WI38 (cell line): ENCODE measurements around the gene NKD1.

Experiments used
- H3K4me3 ChIP-seq: 2 replicates; pipeline ENCODE4 v1.5.1; 2011; ENCODE audit warnings: low read depth, mild to moderate bottlenecking, control low read depth, low read length
- TF ChIP-seq, protein P1 (sequence below): IDR thresholded peaks from 2 replicates; pipeline ENCODE4 v1.5.1; 2012; ENCODE audit warnings: low read depth, mild to moderate bottlenecking, control low read depth, low read length

Gene NKD1

DNA sequence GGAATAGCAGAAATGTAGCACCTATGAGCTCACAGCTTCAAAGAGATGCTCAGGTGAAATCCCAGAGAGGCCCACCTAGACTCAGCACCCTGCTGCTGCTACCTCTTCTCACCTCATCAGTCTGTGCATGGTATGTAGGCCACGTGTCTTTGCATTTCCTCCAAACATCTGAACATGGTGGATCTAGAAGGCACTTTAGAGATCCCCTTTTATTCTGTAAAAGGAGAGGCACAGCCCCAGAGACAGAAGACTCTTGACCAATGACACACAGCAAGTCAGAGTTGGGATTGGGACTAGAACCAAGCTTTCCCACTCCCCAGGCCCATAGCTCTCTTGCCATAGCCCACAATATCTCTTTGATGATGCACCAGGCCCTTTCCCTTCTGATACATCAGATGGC, 19.4 kb upstream of the NKD1 start:
- H3K4me3 ChIP-seq, result no peak overlapping the region
- TF ChIP-seq, protein P1, sequence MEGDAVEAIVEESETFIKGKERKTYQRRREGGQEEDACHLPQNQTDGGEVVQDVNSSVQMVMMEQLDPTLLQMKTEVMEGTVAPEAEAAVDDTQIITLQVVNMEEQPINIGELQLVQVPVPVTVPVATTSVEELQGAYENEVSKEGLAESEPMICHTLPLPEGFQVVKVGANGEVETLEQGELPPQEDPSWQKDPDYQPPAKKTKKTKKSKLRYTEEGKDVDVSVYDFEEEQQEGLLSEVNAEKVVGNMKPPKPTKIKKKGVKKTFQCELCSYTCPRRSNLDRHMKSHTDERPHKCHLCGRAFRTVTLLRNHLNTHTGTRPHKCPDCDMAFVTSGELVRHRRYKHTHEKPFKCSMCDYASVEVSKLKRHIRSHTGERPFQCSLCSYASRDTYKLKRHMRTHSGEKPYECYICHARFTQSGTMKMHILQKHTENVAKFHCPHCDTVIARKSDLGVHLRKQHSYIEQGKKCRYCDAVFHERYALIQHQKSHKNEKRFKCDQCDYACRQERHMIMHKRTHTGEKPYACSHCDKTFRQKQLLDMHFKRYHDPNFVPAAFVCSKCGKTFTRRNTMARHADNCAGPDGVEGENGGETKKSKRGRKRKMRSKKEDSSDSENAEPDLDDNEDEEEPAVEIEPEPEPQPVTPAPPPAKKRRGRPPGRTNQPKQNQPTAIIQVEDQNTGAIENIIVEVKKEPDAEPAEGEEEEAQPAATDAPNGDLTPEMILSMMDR, result no peak

DNA sequence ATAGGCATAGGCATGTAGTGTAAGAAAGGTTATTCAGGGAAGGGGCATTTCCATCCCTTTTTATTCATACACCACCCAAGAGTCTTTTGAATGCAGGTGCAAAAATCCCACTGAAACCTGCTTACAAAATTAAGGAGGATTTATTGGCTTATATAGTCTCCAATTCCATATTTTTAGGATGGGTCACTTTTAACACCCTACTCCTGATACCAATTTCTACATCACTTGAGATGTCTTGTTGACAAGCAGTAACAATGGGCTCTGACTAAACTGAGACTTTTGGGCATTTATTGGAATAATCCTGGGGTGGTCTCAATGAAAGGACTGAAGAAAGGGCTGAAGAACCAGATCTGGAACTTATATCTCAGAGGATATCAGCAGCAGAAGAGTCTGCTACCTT, 18.9 kb upstream of the NKD1 start:
- no peak overlapping the region for H3K4me3 ChIP-seq
- TF ChIP-seq, protein P1, result no peak

DNA sequence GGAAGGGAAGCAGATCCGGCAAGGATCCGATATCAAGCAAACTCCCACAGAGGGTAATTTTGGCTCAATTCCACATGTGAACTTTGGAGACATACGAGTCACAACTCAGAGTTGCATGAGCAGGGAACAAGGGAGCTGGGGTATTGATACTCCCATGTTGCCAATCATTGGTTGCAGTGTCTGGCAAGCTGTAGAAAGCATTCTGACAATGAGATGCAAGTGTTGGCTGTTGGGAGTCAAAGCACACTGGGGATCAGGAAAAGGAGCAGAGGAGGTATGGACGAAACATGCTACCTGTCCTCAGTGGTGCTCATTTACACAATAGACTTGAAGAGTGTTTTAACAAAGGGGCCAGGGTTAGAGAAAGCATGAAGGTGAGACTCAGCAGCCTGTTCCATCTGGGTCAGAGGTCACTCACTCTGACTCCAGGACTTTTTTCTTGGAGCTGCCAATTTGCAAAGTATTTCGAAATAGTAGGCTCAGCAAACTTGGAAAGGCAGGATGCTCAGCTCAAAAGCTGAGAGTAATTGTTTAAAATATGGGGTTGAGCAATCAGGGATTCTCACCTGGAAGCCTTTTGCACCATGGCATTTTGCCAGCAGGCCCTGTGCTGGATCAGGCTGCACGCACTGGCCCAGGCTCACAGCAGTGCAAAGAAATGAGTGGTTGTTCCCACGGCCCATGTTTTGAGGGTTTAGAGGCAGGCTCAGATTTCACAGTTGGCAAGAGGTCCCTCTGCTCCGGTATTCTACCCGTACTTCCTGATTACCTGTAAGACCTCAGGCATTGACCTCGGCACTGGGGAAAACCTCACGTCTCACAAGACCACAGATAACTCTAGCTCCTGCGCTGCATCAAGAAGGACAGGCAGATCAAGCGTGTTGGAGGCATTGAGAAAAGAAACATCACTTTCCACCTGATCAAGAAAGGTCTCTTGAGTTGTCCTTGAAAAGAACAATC, 17.6 kb upstream of the NKD1 start:
- TF ChIP-seq, protein P1, result no peak
- no peak overlapping the region for H3K4me3 ChIP-seq

DNA sequence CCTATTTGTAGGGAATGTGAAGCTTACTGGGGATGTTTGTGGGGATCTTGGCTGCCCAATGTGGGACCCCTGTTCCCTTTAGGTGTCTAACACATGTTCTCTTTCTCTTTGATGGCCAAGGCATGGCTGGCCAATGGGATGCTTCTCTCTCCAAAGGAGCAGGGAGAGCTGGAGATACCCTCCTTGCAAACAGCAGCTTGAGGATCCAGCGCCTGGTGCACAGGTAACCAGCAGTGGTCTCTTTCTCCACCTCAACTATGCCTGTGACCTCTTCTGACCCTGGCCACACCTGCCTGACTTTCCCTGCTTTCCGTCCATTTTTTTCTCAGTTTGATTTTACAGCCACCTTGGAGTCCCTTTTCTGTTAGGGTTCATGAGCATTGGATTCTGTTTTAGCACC, 16.8 kb upstream of the NKD1 start:
- no peak overlapping the region for H3K4me3 ChIP-seq
- TF ChIP-seq, protein P1, result no peak

DNA sequence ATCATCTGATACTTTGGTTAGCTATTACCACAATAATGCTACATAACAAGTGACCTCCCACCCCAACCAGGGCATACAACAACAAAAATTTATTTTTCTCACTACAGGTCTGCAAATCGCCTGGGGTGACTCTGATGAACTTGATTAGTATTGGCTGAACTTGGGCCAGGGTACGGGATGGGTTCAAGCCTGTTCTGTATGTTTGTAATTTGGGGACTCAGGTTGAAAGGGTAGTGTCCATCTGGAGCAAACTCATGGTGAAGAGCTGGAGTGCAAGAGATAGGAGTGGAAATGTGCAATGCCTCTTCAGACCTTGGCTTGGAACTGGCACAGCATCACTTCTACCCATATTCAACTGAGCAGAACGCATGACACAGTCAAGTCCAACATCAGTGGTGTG, 16.3 kb upstream of the NKD1 start:
- TF ChIP-seq, protein P1, result no peak
- H3K4me3 ChIP-seq, result no peak overlapping the region

DNA sequence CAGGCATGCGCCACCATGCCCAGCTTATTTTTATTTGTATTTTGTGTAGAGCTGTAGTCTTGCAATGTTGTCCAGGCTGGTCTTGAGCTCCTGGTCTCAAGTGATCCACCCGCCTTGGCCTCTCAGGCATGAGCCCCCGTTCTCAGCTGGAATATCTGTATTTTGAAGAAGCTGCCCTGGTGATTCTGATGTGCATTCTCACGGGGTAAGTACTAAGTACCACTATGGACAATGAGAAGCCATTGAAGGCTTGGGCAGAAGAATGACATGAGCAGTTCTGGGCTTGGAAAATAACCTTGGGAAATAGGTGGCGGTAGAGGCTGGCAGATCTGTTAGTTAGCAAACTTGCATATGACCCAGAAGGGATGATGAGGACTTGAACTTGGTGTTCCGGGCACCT, 15.6 kb upstream of the NKD1 start:
- TF ChIP-seq, protein P1, result no peak
- no peak overlapping the region for H3K4me3 ChIP-seq

DNA sequence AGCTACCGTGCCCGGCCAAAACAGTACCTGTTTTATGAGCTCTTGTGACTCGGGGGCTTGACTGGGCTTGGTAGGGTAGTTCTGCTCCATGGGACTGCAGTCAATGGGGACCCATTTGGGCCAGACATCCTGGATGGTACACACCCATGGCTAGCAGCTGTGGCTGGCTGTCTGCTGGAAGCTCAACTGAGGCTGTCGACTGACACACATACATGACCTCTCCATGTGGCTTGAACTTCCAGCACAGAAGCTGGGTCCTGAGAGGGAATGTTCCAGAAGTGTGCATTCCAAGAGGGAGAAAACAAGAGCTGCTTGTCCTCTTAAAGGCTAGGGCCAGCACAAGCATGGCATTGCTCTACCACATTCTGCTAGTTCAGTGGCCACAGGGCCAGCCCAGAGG, 14.9 kb upstream of the NKD1 start:
- no peak overlapping the region for H3K4me3 ChIP-seq
- TF ChIP-seq, protein P1, result no peak
